ENCODE results near the gene CHTOP.

CHTOP gene

GRCh38 chr1:153629343-153629665, 4.6 kb upstream of the CHTOP start:
- 94% methylated on average over 5 of the region's 5 CpGs for WGBS
- no peak overlapping the region for H2AFZ ChIP-seq (ENCODE audit: low read depth, low read length)
- peaks cover 7 to 21% of the 10 kb centered on the region in 2 experiments for H3K36me3 ChIP-seq (ENCODE audit: control insufficient read depth in 1 of 2, insufficient read depth in 2 of 2, low read depth in 1 of 2, low read length in 2 of 2)
- H4K8ac ChIP-seq (ENCODE audit: low read length): peak overlapping the region; percentile 62
- H3K9me3 ChIP-seq (ENCODE audit: control insufficient read depth, low read length): no peaks in the 10 kb centered on the region
- peak overlapping the region; percentile 28 to 88 for H2BK12ac ChIP-seq (ENCODE audit: low read length in 2 of 2)
- peak overlapping the region; percentile 30 to 59 for H3K4ac ChIP-seq (ENCODE audit: low read depth in 1 of 2, low read length in 2 of 2)
- no peak overlapping the region for H3K4me3 ChIP-seq (ENCODE audit: insufficient read depth in 1 of 2, low read depth in 1 of 2, low read length in 2 of 2)
- no peaks in the 10 kb centered on the region for H3K27me3 ChIP-seq (ENCODE audit: control insufficient read depth in 1 of 2, insufficient read depth in 1 of 2, low read length in 2 of 2)
- no peak overlapping the region for H3K9ac ChIP-seq (ENCODE audit: low read length)
- H3K4me1 ChIP-seq (ENCODE audit: control insufficient read depth, insufficient read depth, low read depth, low read length): peaks cover 37% of the 10 kb centered on the region
- no peak overlapping the region for H2BK120ac ChIP-seq (ENCODE audit: low read depth, low read length)
- H3K79me1 ChIP-seq (replicated peaks; ENCODE audit: low read length, poor library complexity, severe bottlenecking): peaks cover 7% of the 10 kb centered on the region
- H3K18ac ChIP-seq (ENCODE audit: low read depth in 1 of 2, low read length in 2 of 2): no peak overlapping the region
- peak overlapping the region; percentile 92 for H2BK15ac ChIP-seq (ENCODE audit: low read depth, poor library complexity, severe bottlenecking)
- peak overlapping the region; percentile 3 for H2AK5ac ChIP-seq (ENCODE audit: low read length, severe bottlenecking)
- no peak overlapping the region for H3K23ac ChIP-seq (ENCODE audit: low read length in 2 of 2)
- H2BK5ac ChIP-seq (ENCODE audit: low read depth, low read length, poor library complexity, severe bottlenecking): no peak overlapping the region
- no peak overlapping the region for H3K14ac ChIP-seq (ENCODE audit: low read length in 2 of 2)
- peak overlapping the region; percentile 70 for H4K91ac ChIP-seq (ENCODE audit: low read length)
- H3K4me2 ChIP-seq (ENCODE audit: low read length, poor library complexity, severe bottlenecking): no peak overlapping the region
- H3K27ac ChIP-seq (ENCODE audit: low read length, poor library complexity, severe bottlenecking): no peak overlapping the region
- DNase-seq: no peak

GRCh38 chr1:153629971-153630370, 3.9 kb upstream of the CHTOP start:
- WGBS: 100% methylated on average over 1 of the region's 1 CpG
- peak overlapping the region; percentile 74 to 75 for H2BK12ac ChIP-seq (ENCODE audit: low read length in 2 of 2)
- no peak overlapping the region for H2AFZ ChIP-seq (ENCODE audit: low read depth, low read length)
- no peak for DNase-seq
- peak overlapping the region; percentile 13 for H2BK15ac ChIP-seq (ENCODE audit: low read depth, poor library complexity, severe bottlenecking)
- peak overlapping the region in 1 of 2 experiments; percentile 78 for H3K14ac ChIP-seq (ENCODE audit: low read length in 2 of 2)
- peaks cover 35% of the 10 kb centered on the region for H3K4me1 ChIP-seq (ENCODE audit: control insufficient read depth, insufficient read depth, low read depth, low read length)
- no peak overlapping the region for H2BK5ac ChIP-seq (ENCODE audit: low read depth, low read length, poor library complexity, severe bottlenecking)
- H3K27ac ChIP-seq (ENCODE audit: low read length, poor library complexity, severe bottlenecking): no peak overlapping the region
- H2BK120ac ChIP-seq (ENCODE audit: low read depth, low read length): no peak overlapping the region
- H3K4me2 ChIP-seq (ENCODE audit: low read length, poor library complexity, severe bottlenecking): no peak overlapping the region
- H3K27me3 ChIP-seq (ENCODE audit: control insufficient read depth in 1 of 2, insufficient read depth in 1 of 2, low read length in 2 of 2): no peaks in the 10 kb centered on the region
- H4K91ac ChIP-seq (ENCODE audit: low read length): peak overlapping the region; percentile 88
- H4K8ac ChIP-seq (ENCODE audit: low read length): peak overlapping the region; percentile 56
- no peak overlapping the region for H3K4me3 ChIP-seq (ENCODE audit: insufficient read depth in 1 of 2, low read depth in 1 of 2, low read length in 2 of 2)
- H3K23ac ChIP-seq (ENCODE audit: low read length in 2 of 2): no peak overlapping the region
- peak overlapping the region in 1 of 2 experiments; percentile 7 for H3K4ac ChIP-seq (ENCODE audit: low read depth in 1 of 2, low read length in 2 of 2)
- peak overlapping the region; percentile 25 to 47 for H3K18ac ChIP-seq (ENCODE audit: low read depth in 1 of 2, low read length in 2 of 2)
- H3K9ac ChIP-seq (ENCODE audit: low read length): no peak overlapping the region
- peaks cover 5 to 15% of the 10 kb centered on the region in 2 experiments for H3K36me3 ChIP-seq (ENCODE audit: control insufficient read depth in 1 of 2, insufficient read depth in 2 of 2, low read depth in 1 of 2, low read length in 2 of 2)
- H2AK5ac ChIP-seq (ENCODE audit: low read length, severe bottlenecking): peak overlapping the region; percentile 50
- H3K9me3 ChIP-seq (ENCODE audit: control insufficient read depth, low read length): no peaks in the 10 kb centered on the region
- H3K79me1 ChIP-seq (replicated peaks; ENCODE audit: low read length, poor library complexity, severe bottlenecking): peaks cover 7% of the 10 kb centered on the region

- Histone ChIP-seq H3K9me3 (ENCODE audit: control insufficient read depth, low read length) (no peaks in the 10 kb centered on the region), H3K36me3 (ENCODE audit: control insufficient read depth in 1 of 2, insufficient read depth in 2 of 2, low read depth in 1 of 2, low read length in 2 of 2) (peaks cover under 1 to 11% of the 10 kb centered on the region in 2 experiments), H2BK12ac (ENCODE audit: low read length in 2 of 2) (peak overlapping the region; percentile 65 to 75), H3K9ac (ENCODE audit: low read length) (no peak overlapping the region), H3K4ac (ENCODE audit: low read depth in 1 of 2, low read length in 2 of 2) (no peak overlapping the region), H4K8ac (ENCODE audit: low read length) (no peak overlapping the region), H3K27ac (ENCODE audit: low read length, poor library complexity, severe bottlenecking) (peak overlapping the region; percentile 15), H2AFZ (ENCODE audit: low read depth, low read length) (no peak overlapping the region), H3K23ac (ENCODE audit: low read length in 2 of 2) (no peak overlapping the region), H3K27me3 (ENCODE audit: control insufficient read depth in 1 of 2, insufficient read depth in 1 of 2, low read length in 2 of 2) (no peaks in the 10 kb centered on the region), H4K91ac (ENCODE audit: low read length) (peak overlapping the region; percentile 64), H3K18ac (ENCODE audit: low read depth in 1 of 2, low read length in 2 of 2) (no peak overlapping the region), H2BK5ac (ENCODE audit: low read depth, low read length, poor library complexity, severe bottlenecking) (no peak overlapping the region), H2AK5ac (ENCODE audit: low read length, severe bottlenecking) (peak overlapping the region; percentile 55), H3K14ac (ENCODE audit: low read length in 2 of 2) (no peak overlapping the region), H3K4me1 (ENCODE audit: control insufficient read depth, insufficient read depth, low read depth, low read length) (peaks cover 34% of the 10 kb centered on the region), H2BK120ac (ENCODE audit: low read depth, low read length) (no peak overlapping the region), H2BK15ac (ENCODE audit: low read depth, poor library complexity, severe bottlenecking) (no peak overlapping the region), H3K4me3 (ENCODE audit: insufficient read depth in 1 of 2, low read depth in 1 of 2, low read length in 2 of 2) (no peak overlapping the region), H3K79me1 (replicated peaks; ENCODE audit: low read length, poor library complexity, severe bottlenecking) (peaks cover 7% of the 10 kb centered on the region), H3K4me2 (ENCODE audit: low read length, poor library complexity, severe bottlenecking) (no peak overlapping the region)
- DNase-seq: no peak
- 93% methylated on average over 6 of the region's 7 CpGs for WGBS
Measured at GRCh38 chr1:153630384-153630783, 3.5 kb upstream of the CHTOP start.

- peak overlapping the region in 1 of 2 experiments; percentile 29 for H2BK12ac ChIP-seq (ENCODE audit: low read length in 2 of 2)
- H3K4me3 ChIP-seq (ENCODE audit: insufficient read depth in 1 of 2, low read depth in 1 of 2, low read length in 2 of 2): no peak overlapping the region
- H2AFZ ChIP-seq (ENCODE audit: low read depth, low read length): no peak overlapping the region
- peaks cover 7 to 14% of the 10 kb centered on the region in 2 experiments for H3K36me3 ChIP-seq (ENCODE audit: control insufficient read depth in 1 of 2, insufficient read depth in 2 of 2, low read depth in 1 of 2, low read length in 2 of 2)
- H2BK15ac ChIP-seq (ENCODE audit: low read depth, poor library complexity, severe bottlenecking): no peak overlapping the region
- no peak overlapping the region for H3K18ac ChIP-seq (ENCODE audit: low read depth in 1 of 2, low read length in 2 of 2)
- H3K4me1 ChIP-seq (ENCODE audit: control insufficient read depth, insufficient read depth, low read depth, low read length): peaks cover 26% of the 10 kb centered on the region
- H4K91ac ChIP-seq (ENCODE audit: low read length): no peak overlapping the region
- no peak overlapping the region for H3K4ac ChIP-seq (ENCODE audit: low read depth in 1 of 2, low read length in 2 of 2)
- H2BK120ac ChIP-seq (ENCODE audit: low read depth, low read length): no peak overlapping the region
- 98% methylated on average over 4 of the region's 10 CpGs for WGBS
- no peaks in the 10 kb centered on the region for H3K9me3 ChIP-seq (ENCODE audit: control insufficient read depth, low read length)
- H3K9ac ChIP-seq (ENCODE audit: low read length): no peak overlapping the region
- no peaks in the 10 kb centered on the region for H3K27me3 ChIP-seq (ENCODE audit: control insufficient read depth in 1 of 2, insufficient read depth in 1 of 2, low read length in 2 of 2)
- H3K27ac ChIP-seq (ENCODE audit: low read length, poor library complexity, severe bottlenecking): no peak overlapping the region
- no peak overlapping the region for H3K4me2 ChIP-seq (ENCODE audit: low read length, poor library complexity, severe bottlenecking)
- H3K23ac ChIP-seq (ENCODE audit: low read length in 2 of 2): no peak overlapping the region
- peaks cover 7% of the 10 kb centered on the region for H3K79me1 ChIP-seq (replicated peaks; ENCODE audit: low read length, poor library complexity, severe bottlenecking)
- H3K14ac ChIP-seq (ENCODE audit: low read length in 2 of 2): no peak overlapping the region
- H2AK5ac ChIP-seq (ENCODE audit: low read length, severe bottlenecking): no peak overlapping the region
- H4K8ac ChIP-seq (ENCODE audit: low read length): no peak overlapping the region
- DNase-seq: no peak
- H2BK5ac ChIP-seq (ENCODE audit: low read depth, low read length, poor library complexity, severe bottlenecking): no peak overlapping the region
Measured at GRCh38 chr1:153631047-153632022, 2.5 kb upstream of the CHTOP start.

All from mesenchymal stem cell (in vitro differentiated cells and primary cell).